K562 (cell line): ENCODE measurements around the gene PRSS1. TPM values are rescaled to one million over a fixed set of nuclear protein-coding genes. Genes with fewer than 3 reads are reported as not detected.

Source experiments
- ATAC-seq: fragments of 200-7000 bp; cut with Tn5 transposase; 3 replicates; pipeline ENCODE4 v1.9.1; 2020; ENCODE audit warnings: moderate library complexity
- BruUV-seq: library from RNA; stranded (reverse); fragments of 400-500 nt; replicated peaks from 2 replicates; lab custom pipeline; 2021; lab: Mats Ljungman, UMichigan
- CTCF ChIA-PET: fragments of 300-600 bp; formaldehyde crosslinking; extraction: SDS; loops from one replicate; lab custom pipeline; 2021; ENCODE audit warnings: low intra/inter-chr PET ratio; lab: Yijun Ruan, JAX
- POLR2A ChIA-PET: fragments of 300-600, 350-650 bp; sonication (Branson Sonifier 250); formaldehyde crosslinking; extraction: SDS; loops from one replicate; lab custom pipeline; 2021; ENCODE audit warnings: antibody characterized with exemption, inconsistent platforms; lab: Yijun Ruan, JAX
- DNase-seq, 4 experiments: peaks; one replicate each; pipeline versions ENCODE4 v3.0.0 to v3.0.0-alpha.2; 2011 to 2018; ENCODE audit warnings: low spot score in 3 of 4, mixed read lengths in 3 of 4; ENCODE audit errors: extremely low read depth in 1 of 4
- FAIRE-seq: peaks from 2 replicates; lab custom pipeline; 2011; peaks lifted over from hg19 to GRCh38; lab: Jason Lieb, UNC
- H2AFZ ChIP-seq: 2 replicates; pipeline ENCODE4 v1.6.0; 2011; ENCODE audit warnings: low read depth, low read length, control low read depth, inconsistent platforms
- H3K27ac ChIP-seq: fragments of 200-600 bp; 3 replicates; pipeline ENCODE4 v1.8.0; 2011; ENCODE audit warnings: low read depth, mild to moderate bottlenecking, control low read depth, inconsistent platforms, low read length, moderate library complexity, mixed read lengths; ENCODE audit errors: extremely low read depth
- H3K27me3 ChIP-seq, 2 experiments: fragments of 300-600 bp in 1 of 2; 2 replicates in 1 of 2; 3 replicates in 1 of 2; pipeline versions ENCODE4 v1.6.0 to v1.8.0; 2011; ENCODE audit warnings: inconsistent platforms in 2 of 2, low read length in 2 of 2, mild to moderate bottlenecking in 1 of 2, mixed read lengths in 1 of 2, moderate library complexity in 1 of 2; ENCODE audit not compliant: control insufficient read depth in 2 of 2, insufficient read depth in 2 of 2
- H3K36me3 ChIP-seq: fragments of 300-600 bp; 3 replicates; pipeline ENCODE4 v1.8.0; 2011; ENCODE audit warnings: mild to moderate bottlenecking, low read length, inconsistent platforms; ENCODE audit not compliant: control insufficient read depth, insufficient read depth
- H3K4me1 ChIP-seq, 2 experiments: fragments of 200-600 bp in 1 of 2; replicated peaks in 1 of 2; 2 replicates in 1 of 2; 3 replicates in 1 of 2; pipeline versions ENCODE4 v1.5.1 to v1.8.0; 2011; ENCODE audit warnings: inconsistent platforms in 2 of 2, low read length in 2 of 2, mild to moderate bottlenecking in 1 of 2, mixed read lengths in 1 of 2, moderate library complexity in 1 of 2; ENCODE audit not compliant: control insufficient read depth in 2 of 2, insufficient read depth in 2 of 2
- H3K4me2 ChIP-seq: 2 replicates; pipeline ENCODE4 v1.6.1; 2011; ENCODE audit warnings: low read length, control low read depth, inconsistent platforms, mixed read lengths; ENCODE audit not compliant: insufficient read depth
- H3K4me3 ChIP-seq: fragments of 200-600 bp; sonication (generic), shearing (Covaris generic); 2 replicates; pipeline ENCODE4 v1.5.1; 2016; ENCODE audit warnings: control low read depth, inconsistent platforms
- H3K79me2 ChIP-seq: fragments of 200-600 bp; 3 replicates; pipeline ENCODE4 v1.8.0; 2011; ENCODE audit warnings: low read length, inconsistent platforms; ENCODE audit not compliant: control insufficient read depth, insufficient read depth
- H3K9ac ChIP-seq, 2 experiments: 2 replicates each; pipeline versions ENCODE4 v1.6.0 to v1.6.1; 2011; ENCODE audit warnings: low read depth in 2 of 2, low read length in 2 of 2, control low read depth in 1 of 2, inconsistent platforms in 1 of 2, mild to moderate bottlenecking in 1 of 2, mixed read lengths in 1 of 2; ENCODE audit not compliant: insufficient read depth in 1 of 2
- H3K9me1 ChIP-seq: one replicate; pipeline ENCODE4 v1.6.0; 2011; ENCODE audit warnings: inconsistent platforms, mild to moderate bottlenecking, low read length, moderate library complexity; ENCODE audit not compliant: control insufficient read depth, insufficient read depth
- H3K9me3 ChIP-seq: replicated peaks from 2 replicates; pipeline ENCODE4 v1.5.1; 2011; ENCODE audit warnings: low read depth, low read length, inconsistent platforms; ENCODE audit not compliant: control insufficient read depth, insufficient read depth
- H4K20me1 ChIP-seq: replicated peaks from 2 replicates; pipeline ENCODE4 v1.6.1; 2011; ENCODE audit warnings: low read length, inconsistent platforms, mixed read lengths; ENCODE audit not compliant: control insufficient read depth, insufficient read depth
- CC2D1A ChIP-seq: fragments of 450-650 bp; IDR thresholded peaks from 2 replicates; pipeline ENCODE4 v1.6.1; 2017; ENCODE audit warnings: mild to moderate bottlenecking
- FOXM1 ChIP-seq, 2 experiments: fragments of 450-650 bp in 1 of 2; sonication (generic) in 1 of 2; formaldehyde crosslinking in 1 of 2; IDR thresholded peaks; 2 replicates each; pipeline versions ENCODE4 v1.6.1 to v1.9.0; 2017 to 2022; ENCODE audit warnings: low read depth in 2 of 2, mild to moderate bottlenecking in 2 of 2, missing genetic modification reagents in 1 of 2, moderate library complexity in 1 of 2
- GTF2E2 ChIP-seq: fragments of 200-800 bp; sonication (Bioruptor generic); IDR thresholded peaks from 2 replicates; pipeline ENCODE4 v1.6.1; 2016; ENCODE audit warnings: missing genetic modification characterization, missing compliant biosample characterization
- KLF10 ChIP-seq: fragments of 250-450 bp; sonication (Bioruptor Pico); IDR thresholded peaks from 2 replicates; pipeline ENCODE4 v1.6.1; 2021; ENCODE audit warnings: matching md5 sums
- NR3C1 ChIP-seq: sonication (generic); formaldehyde crosslinking; IDR thresholded peaks from 2 replicates; pipeline ENCODE4 v1.8.1; 2022; ENCODE audit warnings: missing genetic modification reagents
- POU5F1 ChIP-seq: fragments of 150-350 bp; IDR thresholded peaks from 2 replicates; pipeline ENCODE4 v1.6.1; 2014; ENCODE audit warnings: borderline replicate concordance, low read length, low read depth, mild to moderate bottlenecking; ENCODE audit not compliant: partially characterized antibody
- SMAD4 ChIP-seq: fragments of 250-450 bp; sonication (Bioruptor Pico); conservative IDR thresholded peaks from 2 replicates; pipeline ENCODE4 v1.8.0; 2021; ENCODE audit warnings: inconsistent platforms, mild to moderate bottlenecking, moderate library complexity
- SPI1 ChIP-seq: IDR thresholded peaks from 2 replicates; pipeline ENCODE4 v1.6.1; 2011; ENCODE audit warnings: low read depth, low read length, control low read depth, borderline replicate concordance
- SREBF1 ChIP-seq: fragments of 150-350 bp; IDR thresholded peaks from 2 replicates; pipeline ENCODE4 v1.6.1; 2014; ENCODE audit warnings: antibody characterized with exemption, low read depth, low read length, borderline replicate concordance
- ZC3H8 ChIP-seq: fragments of 450-650 bp; IDR thresholded peaks from 2 replicates; pipeline ENCODE4 v1.6.1; 2017
- ZNF134 ChIP-seq: fragments of 250-450 bp; sonication (Bioruptor Pico); conservative IDR thresholded peaks from 2 replicates; pipeline ENCODE4 v1.4.0; 2020
- ZNF79 ChIP-seq: fragments of 250-450 bp; sonication (Bioruptor Pico); IDR thresholded peaks from 2 replicates; pipeline ENCODE4 v1.4.0; 2020; ENCODE audit warnings: low read depth, mild to moderate bottlenecking, moderate library complexity
- WGBS: fragments of 100-300 bp; shearing (Covaris generic); methylation state at CpG from one replicate; pipeline ENCODE4 v1.1.6; 2016; ENCODE audit warnings: low coverage, mixed read lengths; ENCODE audit not compliant: insufficient coverage; ENCODE audit errors: missing lambda C conversion rate; 5-methylcytosine and 5-hydroxymethylcytosine counted together
- in situ Hi-C: fragments of 300-500 bp; cut with MboI; formaldehyde crosslinking; loops from 4 replicates; pipeline ENCODE4 v1.15.0; 2018; ENCODE audit warnings: inconsistent platforms, mixed read lengths
- intact Hi-C: fragments of 100-400 bp; cut with micrococcal nuclease; formaldehyde crosslinking; loops from 2 replicates; pipeline ENCODE4 v1.14.2; 2022
- polyA plus RNA-seq, 8 experiments: library from polyadenylated mRNA; depleted of rRNA in 4 of 8; stranded (reverse) in 5 of 8; unstranded in 3 of 8; fragments of >200 nt; fragmentation: Nextera tagmentation in 2 of 8; fragmentation: Illumina TruSeq in 1 of 8; extraction: Ambion mirVana in 2 of 8; extraction: Trizol in 1 of 8; gene quantifications; 2 replicates each; pipeline versions ENCODE4 v1.2.1 to v1.2.3, GENCODE V29; 2011 to 2014; ENCODE audit warnings: inconsistent platforms in 1 of 8, missing spikeins in 1 of 8
- total RNA-seq, 7 experiments: library from RNA; depleted of rRNA in 6 of 7; stranded (reverse); fragments of >200 nt in 6 of 7; fragmentation: Illumina TruSeq in 2 of 7; extraction: Trizol in 2 of 7; gene quantifications; 2 replicates each; pipeline versions ENCODE4 v1.2.1 to v1.2.3, GENCODE V29; 2011 to 2021; ENCODE audit warnings: low replicate concordance in 1 of 7
- TF ChIP-seq, protein P1 (sequence below): fragments of 450-650 bp; formaldehyde crosslinking; IDR thresholded peaks from 2 replicates; pipeline ENCODE4 v1.4.0; 2020; ENCODE audit warnings: mild to moderate bottlenecking, moderate library complexity
- TF ChIP-seq, protein P2 (sequence below): fragments of 250-450 bp; sonication (Bioruptor Pico); IDR thresholded peaks from 2 replicates; pipeline ENCODE4 v1.8.0; 2021; ENCODE audit warnings: moderate library complexity, mild to moderate bottlenecking, inconsistent platforms

The PRSS1 gene
- total and polyA plus RNA-seq, 9 of the 15 experiments (the other 6 are each of a cell fraction or from before 2014, with no cell fraction given): 0.07 to 6.6 (median 0.20) TPM; not detected in 6

DNA sequence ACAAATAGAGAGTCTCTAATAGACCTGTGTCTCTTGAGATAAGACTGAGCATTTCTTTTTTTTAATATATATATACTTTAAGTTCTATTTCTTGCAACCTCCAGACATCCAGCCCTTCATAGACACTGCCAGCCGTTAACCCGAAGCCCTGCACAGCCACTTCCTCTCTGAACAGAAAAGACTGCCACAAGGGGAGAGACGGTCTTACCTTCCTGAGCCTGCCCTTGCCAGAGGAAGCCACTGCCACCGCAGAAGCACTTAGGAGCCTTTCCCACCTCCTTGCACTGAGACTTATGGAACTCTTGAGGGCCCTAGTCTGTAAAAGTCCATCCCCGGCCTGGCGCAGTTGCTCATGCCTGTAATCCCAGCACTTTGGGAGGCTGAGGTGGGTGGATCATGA, 31.8 kb upstream of the PRSS1 start:
- in situ Hi-C loops: no loop called here
- Histone ChIP-seq H3K27ac (no peak overlapping the region), H2AFZ (no peak overlapping the region; the same call in 1 of the 2 replicates), H3K4me1 (peaks cover 0 to 8% of the 10 kb centered on the region in 2 experiments; a peak in 2 of 5 replicates), H3K9me1 (no peaks in the 10 kb centered on the region), H3K9ac (no peak overlapping the region), H3K4me3 (no peak overlapping the region), H3K79me2 (no peaks in the 10 kb centered on the region), H3K27me3 (peaks cover 17 to 18% of the 10 kb centered on the region in 2 experiments; a peak in 4 of 5 replicates), H3K9me3 (no peaks in the 10 kb centered on the region), H4K20me1 (no peaks in the 10 kb centered on the region), H3K4me2 (no peak overlapping the region; the same call in 1 of the 2 replicates)
- ChIA-PET CTCF (interaction anchor here (0.5 kb wide), 1 partner anchor 714 kb away, joined by 4 read pairs; no protein-coding TSS in a partner anchor), POLR2A (no interaction called here)
- no TSS peak for BruUV-seq
- DNase-seq: no peak
- intact Hi-C loops: no loop called here
- WGBS: 11% methylated on average over 6 of the region's 6 CpGs
- TF ChIP-seq SPI1 (peak; percentile 82; the same call in 1 of the 2 replicates), ZC3H8 (no peak)
- TF ChIP-seq, all 486 proteins: peak for 1
- H3K36me3 ChIP-seq: no peaks in the 10 kb centered on the region
- ATAC-seq (no peak), FAIRE-seq (no peak)

DNA sequence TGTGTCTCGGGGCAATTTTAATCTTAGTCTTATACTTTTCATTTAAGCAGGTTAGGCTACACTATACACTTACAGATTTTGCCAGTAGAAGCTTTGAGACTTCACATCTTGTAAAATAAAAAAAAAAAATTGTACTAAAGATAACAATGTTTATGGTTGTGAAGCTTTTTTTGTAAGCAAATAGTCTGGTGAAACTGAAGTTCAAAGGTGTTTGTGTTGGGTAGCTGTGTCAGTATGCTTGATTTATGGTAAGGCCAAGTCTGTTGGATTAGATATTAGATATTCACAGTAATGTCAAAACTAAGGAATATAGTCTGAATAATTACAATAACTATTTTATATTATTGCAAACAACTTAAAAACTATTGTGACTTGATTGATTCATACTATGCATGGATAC, 31.0 kb upstream of the PRSS1 start:
- no peaks in the 10 kb centered on the region for H4K20me1 ChIP-seq
- CTCF ChIA-PET: no interaction called here
- no peak overlapping the region for H3K4me3 ChIP-seq
- FAIRE-seq: no peak
- H3K27me3 ChIP-seq: peaks cover 20 to 23% of the 10 kb centered on the region in 2 experiments; a peak in 4 of 5 replicates
- no peaks in the 10 kb centered on the region for H3K9me1 ChIP-seq
- H3K36me3 ChIP-seq: no peaks in the 10 kb centered on the region
- no TSS peak for BruUV-seq
- in situ Hi-C loops: no loop called here
- no peak overlapping the region for H3K9ac ChIP-seq
- no peaks in the 10 kb centered on the region for H3K79me2 ChIP-seq
- H2AFZ ChIP-seq: no peak overlapping the region
- H3K4me1 ChIP-seq: peaks cover 0 to 8% of the 10 kb centered on the region in 2 experiments; a peak in 2 of 5 replicates
- H3K4me2 ChIP-seq: no peak overlapping the region
- WGBS: 9% methylated on average over 1 of the region's 1 CpG
- DNase-seq: no peak
- intact Hi-C loops: no loop called here
- H3K27ac ChIP-seq: no peak overlapping the region
- H3K9me3 ChIP-seq: no peaks in the 10 kb centered on the region
- ATAC-seq: no peak
- POLR2A ChIA-PET: no interaction called here
- no peak for TF ChIP-seq GTF2E2
- TF ChIP-seq, protein P1, sequence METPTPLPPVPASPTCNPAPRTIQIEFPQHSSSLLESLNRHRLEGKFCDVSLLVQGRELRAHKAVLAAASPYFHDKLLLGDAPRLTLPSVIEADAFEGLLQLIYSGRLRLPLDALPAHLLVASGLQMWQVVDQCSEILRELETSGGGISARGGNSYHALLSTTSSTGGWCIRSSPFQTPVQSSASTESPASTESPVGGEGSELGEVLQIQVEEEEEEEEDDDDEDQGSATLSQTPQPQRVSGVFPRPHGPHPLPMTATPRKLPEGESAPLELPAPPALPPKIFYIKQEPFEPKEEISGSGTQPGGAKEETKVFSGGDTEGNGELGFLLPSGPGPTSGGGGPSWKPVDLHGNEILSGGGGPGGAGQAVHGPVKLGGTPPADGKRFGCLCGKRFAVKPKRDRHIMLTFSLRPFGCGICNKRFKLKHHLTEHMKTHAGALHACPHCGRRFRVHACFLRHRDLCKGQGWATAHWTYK (CRISPR knock-in tag): no peak
- no peak for TF ChIP-seq KLF10 (CRISPR knock-in tag)
- TF ChIP-seq, protein P2, sequence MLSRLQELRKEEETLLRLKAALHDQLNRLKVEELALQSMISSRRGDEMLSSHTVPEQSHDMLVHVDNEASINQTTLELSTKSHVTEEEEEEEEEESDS: no peak
- TF ChIP-seq FOXM1 (IDR thresholded peaks at IDR 0.05; ENCODE audit: low read depth): no peak
- no peak for TF ChIP-seq FOXM1 (CRISPR knock-in tag; IDR thresholded peaks at IDR 0.05; ENCODE audit: low read depth)
- no peak for TF ChIP-seq NR3C1 (CRISPR knock-in tag)
- no peak for TF ChIP-seq SMAD4 (CRISPR knock-in tag)
- TF ChIP-seq ZNF79 (CRISPR knock-in tag): no peak
- TF ChIP-seq POU5F1: no peak
- TF ChIP-seq CC2D1A: no peak
- no peak for TF ChIP-seq ZNF134
- TF ChIP-seq SREBF1: no peak
